Right kidney (tissue), 1 donor: Measurements from ENCODE around the gene SLC35E4.
"Not testable (repeated sequence)": the region's sequence is repeated elsewhere in the genome, so short reads cannot be mapped to it uniquely, and the experiment has no call there.

ENCODE experiments used
- DNase-seq: peaks from one replicate; pipeline ENCODE4 v3.0.0-alpha.2; 2016

The SLC35E4 gene

GRCh38 chr22:30650508-30651116 lies 15.0 kb downstream of the SLC35E4 start:
- no peak for DNase-seq

- no peak for DNase-seq
Measured at GRCh38 chr22:30652852-30653251, 17.3 kb downstream of the SLC35E4 start.

GRCh38 chr22:30654361-30654760 lies 18.8 kb downstream of the SLC35E4 start:
- DNase-seq: no peak

GRCh38 chr22:30655532-30655931 lies 20.0 kb downstream of the SLC35E4 start:
- DNase-seq: no peak

GRCh38 chr22:30662040-30662439 lies 26.5 kb downstream of the SLC35E4 start:
- DNase-seq: no peak

- no peak for DNase-seq
Measured at GRCh38 chr22:30664798-30665197, 29.2 kb downstream of the SLC35E4 start.

GRCh38 chr22:30665266-30665665 lies 29.7 kb downstream of the SLC35E4 start:
- DNase-seq: no peak

- DNase-seq: no peak
Measured at GRCh38 chr22:30665786-30666185, 30.2 kb downstream of the SLC35E4 start.

- DNase-seq: no peak
Measured at GRCh38 chr22:30667107-30667493, 31.5 kb downstream of the SLC35E4 start.

GRCh38 chr22:30667494-30668385 lies 32.2 kb downstream of the SLC35E4 start, which contains the start of gene DUSP18:
DUSP18 (minus strand) TSS chr22:30667875; CDS start chr22:30664003, 3,872 bp downstream.
- DNase-seq: peak; percentile 92

- no peak for DNase-seq
Measured at GRCh38 chr22:30668386-30668710, 32.8 kb downstream of the SLC35E4 start.

- DNase-seq: no peak
Measured at GRCh38 chr22:30671071-30671470, 35.5 kb downstream of the SLC35E4 start.

GRCh38 chr22:30673136-30673535 lies 37.6 kb downstream of the SLC35E4 start:
- DNase-seq: no peak

- no peak for DNase-seq
Measured at GRCh38 chr22:30674482-30674881, 38.9 kb downstream of the SLC35E4 start.

- DNase-seq: no peak
Measured at GRCh38 chr22:30675436-30675835, 39.9 kb downstream of the SLC35E4 start.

GRCh38 chr22:30676565-30676964 lies 41.0 kb downstream of the SLC35E4 start:
- DNase-seq: not testable (repeated sequence)

- not testable (repeated sequence) for DNase-seq
Measured at GRCh38 chr22:30679895-30680690, 44.5 kb downstream of the SLC35E4 start.

GRCh38 chr22:30680991-30681770 lies 45.6 kb downstream of the SLC35E4 start:
- no peak for DNase-seq

GRCh38 chr22:30681831-30682230 lies 46.2 kb downstream of the SLC35E4 start:
- DNase-seq: no peak

GRCh38 chr22:30685178-30685577 lies 49.6 kb downstream of the SLC35E4 start:
- no peak for DNase-seq

GRCh38 chr22:30687358-30687757 lies 51.8 kb downstream of the SLC35E4 start:
- no peak for DNase-seq

GRCh38 chr22:30689622-30690021 lies 54.0 kb downstream of the SLC35E4 start:
- no peak for DNase-seq
